Medulla oblongata (tissue), 1 donor: ENCODE results near the gene CABLES1.

Experiments used
- DNase-seq: peaks from one replicate; pipeline ENCODE4 v3.0.0-alpha.2; 2015; ENCODE audit errors: extremely low spot score

Gene CABLES1

DNA sequence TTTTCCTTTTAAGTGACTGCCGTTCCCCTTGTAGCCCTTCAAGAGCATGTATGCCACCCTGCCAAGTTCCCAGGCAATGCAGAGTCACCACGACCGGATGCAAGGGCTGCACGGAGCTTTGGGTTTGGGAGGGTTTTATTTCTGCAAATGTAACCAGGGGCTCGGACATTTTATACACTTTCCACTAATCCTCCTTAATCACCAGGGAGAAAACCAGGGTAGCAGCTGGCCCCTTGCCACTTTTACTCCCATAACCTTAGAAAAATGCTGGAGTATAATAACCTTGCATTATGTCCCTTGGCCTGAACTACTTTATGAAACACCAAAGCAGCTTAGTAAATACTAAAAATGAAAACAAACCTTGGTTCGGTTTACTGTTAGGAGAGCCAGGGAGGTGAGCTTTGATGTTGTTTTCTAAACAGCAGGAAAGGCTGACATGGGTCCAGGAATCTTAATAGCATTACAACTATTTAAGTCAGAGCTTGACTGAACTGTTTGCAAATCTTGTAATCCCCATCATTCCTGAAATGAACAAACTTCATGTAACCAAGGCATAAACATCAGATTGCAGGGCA lies 165.0 kb downstream of the CABLES1 start:
- no peak for DNase-seq

DNA sequence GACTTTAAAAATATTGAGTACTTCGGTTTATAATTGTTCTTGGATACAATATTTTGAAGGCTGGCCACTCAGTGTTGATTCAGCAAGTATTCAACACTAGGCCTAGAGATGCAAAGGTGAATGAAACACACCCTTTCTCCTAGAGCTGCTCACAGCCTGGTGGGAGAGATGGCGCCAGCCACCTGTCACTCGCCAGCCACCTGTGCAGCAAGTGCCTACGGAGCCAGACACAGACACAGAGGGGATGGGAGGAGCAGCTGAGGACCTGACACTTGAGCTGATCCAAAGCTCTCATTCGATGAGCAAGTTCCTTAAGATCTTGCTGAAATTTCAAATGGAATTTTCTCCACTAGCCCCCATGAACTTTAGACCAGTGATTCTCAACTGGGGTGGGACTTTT lies 166.7 kb downstream of the CABLES1 start:
- no peak for DNase-seq

DNA sequence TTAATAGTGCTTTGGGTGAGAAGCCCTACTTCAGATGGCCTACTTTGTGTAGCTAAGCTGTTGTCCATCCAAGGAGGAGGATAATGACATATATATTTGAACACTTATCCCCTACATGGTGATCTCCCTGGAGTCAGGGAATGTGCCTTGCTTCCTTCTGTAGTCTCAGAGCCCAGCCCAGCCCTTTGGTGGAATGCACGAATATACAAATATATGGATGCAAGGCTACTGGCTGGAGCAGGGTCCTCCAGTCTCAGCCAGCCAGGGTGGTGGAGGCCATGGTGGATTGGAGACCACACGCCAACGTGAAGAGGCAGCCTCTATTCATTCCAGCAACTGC lies 167.2 kb downstream of the CABLES1 start:
- no peak for DNase-seq

DNA sequence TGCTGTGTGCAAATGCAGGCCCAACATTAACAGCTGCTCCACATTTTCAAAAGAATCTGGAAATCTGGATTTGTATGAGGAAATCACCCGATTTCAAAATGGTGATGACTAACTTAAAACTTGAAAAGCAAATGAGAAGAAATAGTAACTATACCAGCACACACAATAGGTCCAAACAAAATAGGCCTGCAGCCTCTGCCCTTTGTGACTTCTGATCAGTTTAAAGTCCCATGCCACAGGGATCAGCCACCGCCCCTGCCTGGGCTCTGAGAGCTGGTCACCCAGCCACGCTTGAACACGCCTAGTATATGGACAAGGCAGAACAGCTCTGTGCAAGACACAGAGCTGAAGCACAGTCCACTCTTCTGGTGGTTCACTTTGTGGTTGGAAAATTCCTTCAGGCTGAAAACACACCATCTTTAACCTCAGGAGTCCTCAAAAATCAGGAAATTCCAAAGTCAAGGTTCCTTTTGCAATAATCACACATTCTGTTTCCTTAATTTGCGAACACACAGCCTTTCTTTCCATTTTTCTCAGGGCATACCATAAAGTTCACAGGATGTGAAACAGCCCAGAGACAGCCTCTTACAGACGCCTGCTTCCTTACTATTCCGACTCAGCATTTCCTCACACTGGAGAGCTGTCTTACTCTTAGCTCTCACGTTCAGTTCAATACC lies 167.7 kb downstream of the CABLES1 start:
- DNase-seq, result no peak

DNA sequence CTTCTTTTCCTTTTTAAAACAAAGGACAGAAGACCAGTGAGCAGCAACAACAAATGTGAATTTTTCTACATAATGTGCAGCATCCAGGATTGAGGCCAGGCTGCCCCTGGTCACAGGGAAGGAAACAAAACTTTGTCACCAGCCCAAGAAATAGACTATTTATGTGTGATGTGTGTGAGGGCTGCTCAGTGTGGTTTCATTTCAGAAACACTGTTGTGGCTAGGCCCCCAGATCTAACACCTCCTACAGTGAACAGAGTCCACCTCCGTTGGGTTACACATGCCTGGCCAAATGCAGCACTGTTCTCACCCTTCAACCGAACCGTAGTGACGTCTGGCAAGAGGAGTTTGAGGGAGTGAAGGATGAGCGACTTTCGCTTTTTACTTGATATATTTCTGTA lies 171.5 kb downstream of the CABLES1 start:
- no peak for DNase-seq

DNA sequence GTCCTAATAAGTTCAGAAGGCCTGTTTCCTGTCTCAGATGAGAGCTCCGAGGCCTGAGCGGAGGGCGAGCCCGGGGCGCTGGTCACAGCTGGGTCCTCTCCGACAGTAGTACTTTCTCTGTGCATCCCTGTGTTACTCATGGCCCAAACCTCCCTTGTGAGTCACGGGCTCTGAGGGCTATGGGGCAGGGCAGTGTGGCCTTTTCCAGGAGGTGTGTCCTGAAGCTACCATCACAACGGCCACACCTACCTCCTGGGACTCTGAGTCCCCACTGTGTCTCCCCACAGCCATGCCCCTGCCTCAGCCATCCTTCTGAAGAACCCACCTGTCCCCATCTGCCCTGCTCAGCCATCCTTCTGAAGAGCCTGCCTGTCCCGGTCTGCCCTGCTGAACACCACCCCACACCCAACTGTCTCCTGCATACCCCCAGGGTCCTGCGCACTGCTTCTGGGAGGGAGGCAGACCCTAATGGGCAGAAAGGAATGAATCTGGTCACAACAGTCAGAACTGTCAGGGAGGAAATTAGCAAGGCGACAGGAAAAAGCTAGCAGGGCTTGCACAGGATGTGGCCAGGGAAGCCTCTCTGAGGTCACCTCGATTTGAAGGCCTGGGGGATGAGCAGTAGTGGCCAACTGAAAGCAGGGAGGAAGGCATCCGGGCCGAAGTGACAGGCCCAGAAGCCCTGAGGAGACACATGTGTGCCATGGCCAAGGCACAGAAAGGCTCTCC lies 172.4 kb downstream of the CABLES1 start:
- DNase-seq, result no peak
